Activated naive CD4-positive, alpha-beta T cell treated with anti-CD3 and anti-CD28 coated beads, Interleukin-2, amount 50 U/mL, for 72 hours (primary cell): ENCODE results near the gene UBE2O. TPM values are rescaled to one million over a fixed set of nuclear protein-coding genes. Genes with fewer than 3 reads are reported as not detected.

Experiments
- ATAC-seq, 2 donors: fragments of 150-1000 bp; cut with Tn5 transposase; 2 replicates each; pipeline ENCODE4 v1.10.0; 2021; ENCODE audit warnings: mild to moderate bottlenecking in 2 of 2, moderate library complexity in 2 of 2
- DNase-seq, 2 donors: peaks; one replicate each; pipeline ENCODE4 v3.0.0; 2021 to 2022; ENCODE audit warnings: low spot score in 2 of 2
- H3K27ac Mint-ChIP-seq, 2 donors: one replicate each; pipeline ENCODE4 v1.8.0; 2022; ENCODE audit warnings: mild to moderate bottlenecking in 2 of 2, mixed read lengths in 2 of 2
- H3K36me3 Mint-ChIP-seq, 2 donors: one replicate each; pipeline ENCODE4 v1.8.0; 2022; ENCODE audit warnings: mixed read lengths in 2 of 2
- H3K9me3 Mint-ChIP-seq, 2 donors: one replicate each; pipeline ENCODE4 v1.8.0; 2022; ENCODE audit warnings: mixed read lengths in 2 of 2
- total RNA-seq, 2 donors: library from RNA; stranded (reverse); gene quantifications; one replicate each; pipeline ENCODE4 v1.2.3, GENCODE V29; 2022

The UBE2O gene
- total RNA-seq, 2 donors from 2014 or later, result 17.3 to 45.8 TPM

DNA sequence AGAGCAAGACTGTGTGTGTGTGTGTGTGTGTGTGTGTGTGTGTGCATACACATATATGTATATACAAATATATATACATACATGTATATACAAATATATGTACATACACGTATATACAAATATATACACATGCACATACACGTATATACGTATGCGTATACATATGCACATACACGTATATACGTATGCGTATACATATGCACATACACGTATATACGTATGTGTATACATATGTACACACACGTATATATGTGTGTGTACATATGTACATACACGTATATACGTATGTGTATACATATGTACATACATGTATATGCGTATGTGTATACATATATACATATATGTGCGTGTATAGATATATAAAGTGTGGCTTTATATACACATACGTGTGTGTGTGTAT is 37.2 kb downstream of the UBE2O start:
- DNase-seq (no peak), ATAC-seq (no peak)
- no peaks in the 10 kb centered on the region for H3K36me3 Mint-ChIP-seq
- H3K9me3 Mint-ChIP-seq, result no peaks in the 10 kb centered on the region
- no peak overlapping the region for H3K27ac Mint-ChIP-seq

DNA sequence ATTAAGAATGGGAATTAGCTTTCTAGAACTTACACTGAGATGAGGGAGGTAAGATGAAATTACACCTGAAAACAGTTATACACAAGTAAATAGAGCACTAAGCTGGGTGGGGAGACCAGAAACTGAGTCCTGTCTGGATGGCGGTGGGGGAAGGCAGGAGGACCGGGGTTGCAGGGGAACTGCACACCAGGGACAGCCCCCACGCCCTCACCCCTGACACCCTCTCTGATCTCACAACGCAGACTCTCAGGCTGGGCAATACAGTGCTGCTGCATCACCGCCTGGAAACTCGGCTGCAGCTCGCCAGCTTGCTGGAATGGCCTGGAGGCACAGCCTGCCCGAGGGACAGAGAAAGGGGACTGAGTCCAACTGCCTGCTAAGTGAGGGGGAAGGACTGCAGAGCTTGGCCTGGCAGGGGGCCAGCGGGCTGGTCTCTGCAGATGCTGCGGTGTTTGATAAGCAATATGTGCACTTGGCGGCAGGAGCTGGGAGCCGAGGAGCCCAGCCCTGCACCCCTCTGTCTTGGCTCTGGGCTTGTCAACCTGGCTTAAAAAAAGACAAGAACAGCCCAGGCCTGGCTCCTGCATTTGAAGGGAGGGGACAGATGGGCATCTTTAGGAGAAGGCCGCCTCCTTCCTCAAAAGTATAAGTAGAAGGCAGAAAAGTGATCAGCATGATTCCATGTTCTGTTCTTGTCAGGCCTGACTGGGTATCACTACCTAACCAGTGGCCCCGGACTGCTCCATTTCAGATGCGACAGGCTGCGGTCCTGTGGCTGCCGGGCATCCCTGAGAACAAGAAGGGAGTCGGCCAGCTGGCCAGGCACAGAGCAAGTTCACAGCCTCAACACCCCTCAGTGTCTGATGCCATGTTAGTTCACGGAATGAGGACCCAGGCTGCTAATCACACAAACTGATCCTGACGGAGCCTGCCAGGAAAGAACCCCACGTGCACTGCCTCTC is 38.3 kb downstream of the UBE2O start:
- H3K27ac Mint-ChIP-seq, result peak overlapping the region; percentile 59
- H3K36me3 Mint-ChIP-seq, result no peaks in the 10 kb centered on the region

GRCh38 chr17:76411247-76411646 is 41.7 kb downstream of the UBE2O start:
- Mint-ChIP-seq H3K27ac (no peak overlapping the region), H3K36me3 (no peaks in the 10 kb centered on the region), H3K9me3 (no peaks in the 10 kb centered on the region)
- ATAC-seq (no peak), DNase-seq (no peak)

More for the DNA sequence above, 38.3 kb downstream of the UBE2O start:
- H3K9me3 Mint-ChIP-seq, result no peaks in the 10 kb centered on the region
- no peak for DNase-seq
- ATAC-seq, result no peak

DNA sequence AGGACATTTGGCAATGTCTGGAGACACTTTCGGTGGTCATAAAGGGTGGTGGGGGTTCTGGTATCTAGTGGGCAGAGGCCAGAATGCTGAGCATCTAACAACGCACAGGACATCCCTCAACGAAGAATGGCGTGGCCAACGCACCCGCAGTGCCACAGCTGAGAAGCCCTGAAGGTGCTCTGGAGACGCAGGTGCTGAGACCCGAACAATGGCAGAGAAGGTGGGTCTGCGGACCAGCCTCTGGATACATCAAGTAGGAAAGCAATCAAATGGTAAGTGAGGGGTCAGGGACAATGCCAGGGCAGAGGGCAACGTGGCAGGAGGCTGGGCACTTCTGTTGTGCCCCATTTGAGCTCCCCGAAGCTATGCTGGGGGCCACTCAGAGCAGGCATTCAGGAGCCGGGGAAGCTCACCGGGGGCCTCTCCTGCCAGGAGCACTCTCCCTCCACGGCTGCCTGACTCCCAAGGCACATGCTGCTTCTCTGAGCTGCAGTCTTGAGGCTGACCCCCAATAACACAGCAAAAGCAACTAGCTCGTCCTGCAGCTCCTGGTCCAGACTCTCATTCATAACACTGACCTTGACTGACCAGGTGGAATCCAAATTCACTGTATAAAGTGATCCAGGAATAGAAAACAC is 42.5 kb downstream of the UBE2O start:
- no peak for DNase-seq
- no peak for ATAC-seq
- no peaks in the 10 kb centered on the region for H3K9me3 Mint-ChIP-seq
- peak overlapping the region in 1 of 2 donors; percentile 1 for H3K27ac Mint-ChIP-seq
- no peaks in the 10 kb centered on the region for H3K36me3 Mint-ChIP-seq

- Mint-ChIP-seq H3K27ac (no peak overlapping the region), H3K9me3 (no peaks in the 10 kb centered on the region), H3K36me3 (no peaks in the 10 kb centered on the region)
- ATAC-seq (peak; percentile 69 to 77), DNase-seq (peak in 1 of 2 donors; percentile 74)
Measured at GRCh38 chr17:76408037-76408849, 44.7 kb downstream of the UBE2O start.

DNA sequence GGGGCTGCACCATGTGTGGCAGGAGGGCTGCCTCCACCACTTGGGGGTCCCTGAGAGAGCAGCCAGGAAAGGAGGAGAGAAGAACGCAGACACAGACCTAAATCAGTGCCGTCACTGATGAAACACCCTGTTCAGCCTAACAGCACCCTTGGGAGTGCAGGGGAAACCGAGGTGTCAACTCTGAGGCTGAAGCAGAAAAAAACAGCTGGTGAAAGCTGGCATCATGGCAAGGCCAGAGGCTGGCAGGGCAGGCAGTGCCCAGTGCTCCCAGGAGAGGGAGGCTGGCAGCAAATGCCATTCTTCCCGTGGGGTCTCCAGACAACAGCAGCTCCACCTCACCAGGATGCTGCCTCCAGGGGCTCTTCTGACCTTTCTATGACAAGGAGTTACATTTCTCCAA is 45.4 kb downstream of the UBE2O start:
- no peaks in the 10 kb centered on the region for H3K9me3 Mint-ChIP-seq
- no peak for DNase-seq
- H3K27ac Mint-ChIP-seq, result no peak overlapping the region
- no peaks in the 10 kb centered on the region for H3K36me3 Mint-ChIP-seq
- no peak for ATAC-seq

DNA sequence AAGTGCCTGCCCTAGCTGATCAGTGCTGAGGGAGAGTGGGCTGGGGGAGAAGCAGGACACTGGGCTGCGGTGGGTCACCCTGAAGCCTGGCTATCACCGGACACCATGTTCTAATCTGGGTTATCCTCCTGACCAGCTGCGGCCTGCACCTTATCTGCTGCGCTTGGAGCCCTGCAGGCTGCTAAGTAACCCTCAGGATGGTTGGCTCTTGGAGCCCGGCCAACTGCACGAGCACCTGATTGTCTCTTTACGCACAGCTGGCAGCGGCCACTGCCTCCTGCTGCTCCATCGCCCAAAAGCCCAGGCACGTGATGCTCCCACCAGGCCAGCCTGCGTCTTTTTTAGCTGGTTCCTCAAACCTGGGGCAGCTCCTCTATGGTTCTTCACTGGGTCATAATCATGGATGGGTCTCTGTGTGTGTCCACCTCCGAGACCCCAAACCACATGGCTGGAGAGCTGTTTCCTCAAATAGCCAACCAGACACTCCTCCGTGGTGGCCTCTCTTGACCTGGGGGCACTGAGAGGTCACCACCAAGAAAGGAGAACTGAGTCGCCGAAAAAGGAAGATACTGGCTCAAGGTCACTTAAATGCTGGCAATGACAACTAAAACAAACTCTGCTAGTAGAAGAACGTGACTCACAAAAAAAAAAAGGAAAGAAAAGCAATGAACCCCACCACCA is 46.8 kb downstream of the UBE2O start:
- Mint-ChIP-seq H3K27ac (peak overlapping the region in 1 of 2 donors; percentile 23), H3K36me3 (peaks cover 0 to 6% of the 10 kb centered on the region in 2 donors), H3K9me3 (no peaks in the 10 kb centered on the region)
- DNase-seq, result no peak
- no peak for ATAC-seq

DNA sequence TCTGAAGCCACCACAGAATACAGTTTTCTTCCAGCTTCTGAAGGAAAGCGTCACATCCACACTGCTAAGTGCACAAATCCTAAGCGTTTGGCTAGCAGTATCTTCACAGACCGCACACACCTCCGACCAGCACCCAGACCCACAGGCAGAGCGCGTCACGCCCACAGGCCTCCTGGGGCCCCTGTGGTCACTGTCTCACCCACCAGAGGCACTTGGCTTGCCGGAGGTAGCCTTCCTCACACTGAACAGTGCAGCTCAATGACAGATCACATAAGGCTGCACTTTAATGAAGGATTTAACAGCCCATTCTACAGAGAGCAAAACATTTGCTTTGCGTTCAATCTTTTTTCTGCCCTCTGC is 47.4 kb downstream of the UBE2O start:
- H3K9me3 Mint-ChIP-seq, result no peaks in the 10 kb centered on the region
- no peak for ATAC-seq
- H3K36me3 Mint-ChIP-seq, result peaks cover 0 to 6% of the 10 kb centered on the region in 2 donors
- DNase-seq, result no peak
- H3K27ac Mint-ChIP-seq, result no peak overlapping the region

DNA sequence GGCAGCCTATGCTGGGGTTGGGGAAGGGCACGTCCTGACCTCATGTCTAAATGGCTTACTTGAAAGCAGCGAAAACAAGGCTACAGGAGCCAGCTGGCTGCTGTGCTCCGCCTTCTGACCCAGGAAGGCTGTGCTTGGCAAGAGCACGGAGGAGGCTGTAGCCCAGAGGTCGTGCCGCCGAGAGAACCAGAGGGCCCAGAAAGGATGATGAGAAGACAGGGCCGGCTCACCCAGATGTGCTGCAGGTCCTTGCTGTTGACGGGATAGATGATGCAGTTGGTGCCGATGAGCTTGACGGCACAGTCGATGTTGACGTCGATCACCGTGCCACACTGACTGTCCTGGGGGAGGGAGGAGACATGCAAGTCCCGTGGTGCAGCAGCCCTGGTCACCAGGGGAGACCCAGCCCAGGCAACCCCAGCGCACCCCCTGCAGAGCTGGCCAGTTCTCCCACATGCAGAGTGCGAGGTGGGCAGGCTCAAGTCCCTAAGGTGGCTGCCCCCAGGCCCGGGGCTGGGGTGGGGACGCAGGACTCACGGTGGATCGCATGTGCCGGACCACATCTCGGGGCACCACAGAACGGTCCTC is 47.9 kb downstream of the UBE2O start:
- DNase-seq (no peak), ATAC-seq (no peak)
- H3K36me3 Mint-ChIP-seq, result peaks cover 0 to 6% of the 10 kb centered on the region in 2 donors
- no peaks in the 10 kb centered on the region for H3K9me3 Mint-ChIP-seq
- no peak overlapping the region for H3K27ac Mint-ChIP-seq

DNA sequence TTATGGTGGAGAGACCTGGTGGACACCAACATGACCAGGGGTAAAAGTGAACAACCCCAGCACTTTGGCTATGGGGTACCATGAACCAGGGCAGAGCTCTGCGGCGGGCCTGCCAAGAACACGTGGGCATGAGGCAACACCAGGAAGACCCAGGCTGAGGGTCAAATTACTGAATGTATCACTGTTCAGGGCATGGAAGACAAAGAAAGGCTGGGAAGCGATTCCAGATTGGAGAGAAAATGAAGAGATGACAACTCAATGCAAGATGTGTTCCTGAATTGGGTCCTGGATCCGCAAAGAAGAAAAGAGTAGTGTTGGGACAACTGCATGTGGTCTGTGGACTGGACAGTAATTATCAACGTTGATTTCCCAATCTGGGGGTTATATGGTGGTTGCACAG is 48.7 kb downstream of the UBE2O start:
- Mint-ChIP-seq H3K36me3 (peaks cover 6 to 12% of the 10 kb centered on the region in 2 donors), H3K9me3 (no peaks in the 10 kb centered on the region), H3K27ac (no peak overlapping the region)
- ATAC-seq, result no peak
- DNase-seq, result no peak

DNA sequence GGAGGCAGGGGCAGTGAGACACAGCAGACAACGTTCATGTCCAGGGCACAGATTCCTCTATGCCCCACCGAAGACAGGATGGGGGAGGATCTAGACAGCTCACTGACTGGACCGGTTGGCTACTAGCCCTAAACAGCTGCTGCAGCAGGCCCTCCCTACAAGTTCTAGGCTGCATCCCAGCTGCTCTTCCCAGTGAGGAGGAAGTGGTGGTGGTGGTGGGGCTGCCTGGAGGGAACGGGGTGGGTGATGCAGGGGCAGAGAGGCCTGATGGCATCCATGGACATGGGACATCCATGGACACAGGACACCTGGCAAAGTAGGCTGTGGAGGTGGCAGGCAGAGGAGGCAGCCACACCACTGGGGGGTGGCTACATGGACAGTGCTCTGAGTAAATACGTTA is 50.2 kb downstream of the UBE2O start:
- H3K27ac Mint-ChIP-seq, result peak overlapping the region in 1 of 2 donors; percentile 40

GRCh38 chr17:76399175-76400172 is 53.5 kb downstream of the UBE2O start:
- peak overlapping the region in 1 of 2 donors; percentile 62 for H3K27ac Mint-ChIP-seq
- DNase-seq (no peak), ATAC-seq (no peak)
- H3K9me3 Mint-ChIP-seq, result no peaks in the 10 kb centered on the region
- peaks cover 12 to 14% of the 10 kb centered on the region in 2 donors for H3K36me3 Mint-ChIP-seq

More for the DNA sequence above, 50.2 kb downstream of the UBE2O start:
- no peaks in the 10 kb centered on the region for H3K9me3 Mint-ChIP-seq
- peaks cover 12% of the 10 kb centered on the region in 2 donors for H3K36me3 Mint-ChIP-seq
- ATAC-seq (no peak), DNase-seq (no peak)

- DNase-seq (no peak), ATAC-seq (peak in 1 of 2 donors; percentile 15)
- Mint-ChIP-seq H3K27ac (no peak overlapping the region), H3K36me3 (peaks cover 12 to 14% of the 10 kb centered on the region in 2 donors), H3K9me3 (no peaks in the 10 kb centered on the region)
Measured at GRCh38 chr17:76398523-76399174, 54.3 kb downstream of the UBE2O start.

DNA sequence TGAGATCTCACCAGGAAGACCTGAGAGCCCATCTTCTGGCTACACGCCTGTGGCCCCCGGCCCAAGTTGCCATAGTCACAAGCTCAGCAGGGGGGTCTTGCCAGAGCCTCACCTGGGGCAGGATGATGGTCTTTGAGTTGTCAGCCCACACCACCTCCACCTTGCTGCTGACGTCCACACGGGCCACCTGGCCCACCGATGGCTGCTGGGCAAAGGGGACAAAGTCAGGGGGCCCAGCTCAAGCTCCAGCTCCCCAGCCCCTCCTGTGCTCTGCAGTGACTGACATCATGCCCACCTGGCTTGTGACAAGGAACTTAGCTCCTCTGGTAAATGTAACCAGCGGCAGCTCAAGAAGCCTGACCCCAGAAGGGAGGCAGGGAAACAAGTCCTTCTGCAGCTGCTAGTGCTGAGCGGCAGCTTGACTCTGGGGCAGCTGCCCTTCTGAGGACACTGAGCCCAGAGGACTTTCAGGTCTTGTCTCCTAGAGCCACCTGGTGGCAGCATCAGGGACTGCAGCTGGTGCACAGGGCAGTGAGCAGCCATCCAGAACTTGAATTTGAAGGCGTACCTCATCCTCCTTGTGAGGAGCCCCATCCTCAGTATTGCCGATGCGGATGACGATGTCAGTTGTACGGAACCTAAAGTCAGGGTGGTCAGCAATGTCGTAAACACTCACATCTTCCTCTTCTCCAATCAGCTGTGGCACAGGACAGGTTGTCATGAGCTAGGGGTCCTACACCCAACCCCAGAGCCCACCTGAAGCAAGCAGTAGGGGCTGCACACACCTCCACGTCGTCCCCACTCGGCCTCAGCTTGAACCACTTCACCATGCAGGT is 55.0 kb downstream of the UBE2O start:
- Mint-ChIP-seq H3K9me3 (no peaks in the 10 kb centered on the region), H3K27ac (no peak overlapping the region), H3K36me3 (peaks cover 12 to 14% of the 10 kb centered on the region in 2 donors)
- DNase-seq (peak; percentile 80 to 90), ATAC-seq (peak; percentile 84 to 87)
